AG09309 (cell line): ENCODE results near the gene SSTR4.

Experiments used
- DNase-seq: peaks from one replicate; pipeline ENCODE4 v3.0.0-alpha.2; 2010; ENCODE audit warnings: low read depth
- H3K4me3 ChIP-seq: 2 replicates; pipeline ENCODE4 v1.5.1; 2011; ENCODE audit warnings: mild to moderate bottlenecking, low read depth, low read length, moderate library complexity; ENCODE audit not compliant: control insufficient read depth
- CTCF ChIP-seq: IDR thresholded peaks from 2 replicates; pipeline ENCODE4 v1.5.1; 2011; ENCODE audit warnings: mild to moderate bottlenecking, low read depth, low read length, inconsistent platforms; ENCODE audit not compliant: insufficient read depth, control insufficient read depth; ENCODE audit errors: missing control alignments

SSTR4 gene

DNA sequence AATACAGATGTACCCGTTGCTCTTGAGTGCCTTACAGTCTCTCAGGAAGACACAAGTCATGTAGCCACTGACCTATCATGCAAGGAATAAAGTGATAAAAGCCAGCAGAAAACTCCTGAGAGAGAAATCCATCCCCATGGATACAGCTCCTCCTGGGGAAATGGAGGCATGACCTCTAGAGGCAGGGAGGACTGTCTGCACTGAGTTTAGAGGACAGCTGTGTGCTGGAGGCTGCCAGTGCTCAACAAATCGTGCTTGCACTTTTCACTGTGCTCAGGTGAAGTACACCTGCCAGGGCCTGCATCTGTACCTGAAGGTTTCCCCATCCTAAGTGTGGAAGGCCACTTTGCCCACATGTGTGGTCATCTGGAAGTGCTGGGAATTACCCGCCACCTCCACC, 38.9 kb downstream of the SSTR4 start:
- DNase-seq: no peak
- H3K4me3 ChIP-seq: no peak overlapping the region
- no peak for TF ChIP-seq CTCF

DNA sequence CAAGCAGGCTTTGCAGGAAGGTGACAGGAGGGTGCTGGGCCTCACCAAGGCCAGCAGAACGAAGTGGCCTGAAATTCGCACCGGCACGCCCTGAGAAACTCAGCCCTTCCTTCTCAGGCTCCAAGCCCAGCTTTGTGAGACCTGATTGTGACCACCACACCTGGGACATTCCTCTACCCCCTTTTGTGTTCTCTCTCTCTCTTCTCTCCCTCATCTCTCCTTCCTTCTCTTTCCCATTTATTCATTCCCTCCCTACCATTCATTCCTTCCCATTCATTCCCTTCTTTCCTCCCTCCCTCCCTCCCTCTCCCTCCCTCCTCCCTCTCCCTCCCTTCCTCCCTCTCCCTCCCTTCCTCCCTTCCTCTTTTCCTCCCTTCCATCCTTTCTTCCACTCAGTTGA, 42.2 kb downstream of the SSTR4 start:
- H3K4me3 ChIP-seq: no peak overlapping the region
- DNase-seq: no peak
- no peak for TF ChIP-seq CTCF

DNA sequence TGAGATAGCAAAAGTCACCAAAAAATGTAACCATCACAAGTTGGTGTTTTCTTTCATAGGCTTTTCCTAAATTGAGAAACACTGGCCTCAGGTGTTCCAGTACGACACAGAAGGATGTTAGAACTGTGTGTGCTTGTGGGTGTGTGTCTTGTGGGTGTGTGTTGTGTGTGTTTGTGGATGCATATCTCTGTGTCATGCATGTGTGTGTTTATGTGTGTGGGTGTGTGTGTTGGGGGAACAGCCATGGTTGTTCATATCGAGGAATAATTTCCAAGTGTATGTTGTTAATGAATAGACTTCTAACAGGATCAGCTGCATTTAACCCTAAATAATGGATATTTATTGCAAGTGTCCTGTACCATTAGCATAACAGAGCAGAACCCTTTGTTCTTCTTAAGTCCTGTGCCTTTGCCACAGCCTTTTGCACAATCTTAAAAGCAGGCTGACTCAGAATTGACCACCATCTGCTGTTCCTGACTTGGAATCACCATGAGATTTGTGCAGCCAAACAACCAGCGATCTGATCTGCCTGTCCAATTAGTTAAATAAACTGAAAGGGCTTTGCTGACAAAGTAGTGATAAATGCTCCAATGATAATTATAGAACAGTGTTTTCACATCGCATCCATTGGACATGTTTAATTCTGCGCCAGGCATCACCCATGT, 43.4 kb downstream of the SSTR4 start:
- no peak overlapping the region for H3K4me3 ChIP-seq
- DNase-seq: no peak
- no peak for TF ChIP-seq CTCF

DNA sequence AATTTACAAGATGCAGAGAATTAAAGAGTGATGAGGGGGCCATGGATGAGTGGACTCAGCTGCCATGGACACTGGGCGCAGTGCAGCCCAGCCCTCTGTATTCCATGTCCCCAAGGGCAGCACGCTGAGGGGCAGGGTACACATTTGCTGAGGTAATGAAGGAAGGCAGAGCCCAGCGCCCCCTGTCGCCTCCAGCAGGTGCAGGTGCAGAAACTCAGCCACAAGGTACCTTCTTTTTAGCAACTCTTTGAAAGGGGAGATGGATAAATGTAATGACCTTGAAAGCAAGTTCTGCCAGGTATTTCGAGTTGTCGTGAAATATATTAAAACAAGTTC, 43.9 kb downstream of the SSTR4 start:
- no peak for DNase-seq
- no peak overlapping the region for H3K4me3 ChIP-seq
- no peak for TF ChIP-seq CTCF

GRCh38 chr20:23079926-23080325, 44.8 kb downstream of the SSTR4 start:
- TF ChIP-seq CTCF: no peak
- DNase-seq: no peak
- H3K4me3 ChIP-seq: no peak overlapping the region

GRCh38 chr20:23080521-23080920, 45.4 kb downstream of the SSTR4 start:
- no peak for TF ChIP-seq CTCF
- no peak overlapping the region for H3K4me3 ChIP-seq
- DNase-seq: no peak
